CD14-positive monocyte (primary cell): ENCODE measurements around the gene UBE2I. TPM values are rescaled to one million over a fixed set of nuclear protein-coding genes. Genes with fewer than 3 reads are reported as not detected.

ENCODE experiments used
- DNase-seq, 3 donors: peaks; one replicate each; pipeline ENCODE4 v3.0.0-alpha.2; 2011 to 2022
- H2AFZ ChIP-seq: 2 replicates; pipeline ENCODE4 v1.6.0; 2012; ENCODE audit warnings: mild to moderate bottlenecking, low read depth, low read length, inconsistent platforms; ENCODE audit not compliant: insufficient read depth, poor library complexity, severe bottlenecking
- H3K27ac ChIP-seq, 2 donors: 1 replicate in 1 of 2; 2 replicates in 1 of 2; pipeline ENCODE4 v1.5.1; 2012 to 2013; ENCODE audit warnings: low read length in 2 of 2, control low read depth in 1 of 2, inconsistent platforms in 1 of 2, low read depth in 1 of 2, mild to moderate bottlenecking in 1 of 2
- H3K27me3 ChIP-seq, 2 donors: one replicate each; pipeline versions ENCODE4 v1.6.0 to v1.6.1; 2011 to 2013; ENCODE audit warnings: low read length in 2 of 2; ENCODE audit not compliant: control insufficient read depth in 2 of 2, insufficient read depth in 2 of 2
- H3K36me3 ChIP-seq, 2 donors: replicated peaks in 1 of 2; 1 replicate in 1 of 2; 2 replicates in 1 of 2; pipeline versions ENCODE4 v1.5.1 to v1.6.1; 2012 to 2013; ENCODE audit warnings: low read length in 2 of 2, control low read depth in 1 of 2, inconsistent platforms in 1 of 2, mild to moderate bottlenecking in 1 of 2; ENCODE audit not compliant: insufficient read depth in 2 of 2, control insufficient read depth in 1 of 2
- H3K4me1 ChIP-seq, 2 donors: 1 replicate in 1 of 2; 2 replicates in 1 of 2; pipeline versions ENCODE4 v1.5.1 to v1.6.1; 2012 to 2013; ENCODE audit warnings: low read length in 2 of 2, control low read depth in 1 of 2, inconsistent platforms in 1 of 2, mild to moderate bottlenecking in 1 of 2, moderate library complexity in 1 of 2; ENCODE audit not compliant: insufficient read depth in 2 of 2, control insufficient read depth in 1 of 2
- H3K4me2 ChIP-seq: replicated peaks from 2 replicates; pipeline ENCODE3; 2012; ENCODE audit warnings: low read length, moderate library complexity, mild to moderate bottlenecking; ENCODE audit not compliant: poor library complexity, severe bottlenecking; ENCODE audit errors: extremely low read depth
- H3K4me3 ChIP-seq, 3 experiments: fragments of 200-600 bp in 1 of 3; sonication (generic) in 1 of 3; replicated peaks in 1 of 3; 1 replicate in 2 of 3; 2 replicates in 1 of 3; pipeline ENCODE4 v1.5.1; 2011 to 2013; ENCODE audit warnings: low read length in 3 of 3, mild to moderate bottlenecking in 3 of 3, control low read depth in 2 of 3, low read depth in 2 of 3, inconsistent platforms in 1 of 3, moderate library complexity in 1 of 3
- H3K79me2 ChIP-seq: 2 replicates; pipeline ENCODE4 v1.6.0; 2012; ENCODE audit warnings: mild to moderate bottlenecking, control low read depth, inconsistent platforms, low read length, moderate library complexity; ENCODE audit not compliant: insufficient read depth
- H3K9ac ChIP-seq: 2 replicates; pipeline ENCODE4 v1.6.0; 2017; ENCODE audit warnings: low read length, mild to moderate bottlenecking; ENCODE audit not compliant: insufficient read depth, poor library complexity, severe bottlenecking
- H3K9me3 ChIP-seq, 2 donors: replicated peaks in 1 of 2; 1 replicate in 1 of 2; 2 replicates in 1 of 2; pipeline versions ENCODE4 v1.5.1 to v1.6.1; 2012 to 2013; ENCODE audit warnings: low read length in 2 of 2, control low read depth in 1 of 2; ENCODE audit not compliant: control insufficient read depth in 1 of 2, insufficient read depth in 1 of 2
- H4K20me1 ChIP-seq: 2 replicates; pipeline ENCODE4 v1.6.0; 2012; ENCODE audit warnings: mild to moderate bottlenecking, low read length, control low read depth, moderate library complexity; ENCODE audit not compliant: insufficient read depth
- H3K27ac Mint-ChIP-seq, 7 donors: one replicate each; pipeline ENCODE4 v1.8.0; 2020; ENCODE audit warnings: mild to moderate bottlenecking in 7 of 7, mixed read lengths in 7 of 7, moderate library complexity in 6 of 7, inconsistent platforms in 2 of 7
- H3K27me3 Mint-ChIP-seq, 3 donors: one replicate each; pipeline ENCODE4 v1.8.0; 2021 to 2022; ENCODE audit warnings: low read depth in 3 of 3, mild to moderate bottlenecking in 3 of 3, mixed read lengths in 3 of 3, moderate library complexity in 3 of 3, inconsistent platforms in 1 of 3
- H3K36me3 Mint-ChIP-seq, 2 donors: one replicate each; pipeline ENCODE4 v1.8.0; 2020; ENCODE audit warnings: mixed read lengths in 2 of 2, inconsistent platforms in 1 of 2, mild to moderate bottlenecking in 1 of 2
- H3K4me1 Mint-ChIP-seq: one replicate; pipeline ENCODE4 v1.8.0; 2020; ENCODE audit warnings: mild to moderate bottlenecking, mixed read lengths
- H3K4me3 Mint-ChIP-seq, 2 donors: one replicate each; pipeline ENCODE4 v1.8.0; 2020; ENCODE audit warnings: mild to moderate bottlenecking in 2 of 2, mixed read lengths in 2 of 2, moderate library complexity in 1 of 2
- H3K9me3 Mint-ChIP-seq, 7 donors: one replicate each; pipeline ENCODE4 v1.8.0; 2020 to 2022; ENCODE audit warnings: mixed read lengths in 7 of 7, mild to moderate bottlenecking in 6 of 7, moderate library complexity in 6 of 7, inconsistent platforms in 2 of 7
- CTCF ChIP-seq: fragments of 200-600 bp; IDR thresholded peaks from one replicate; pipeline ENCODE4 v1.8.0; 2022; ENCODE audit warnings: antibody characterized with exemption, mild to moderate bottlenecking
- WGBS: methylation state at CpG from one replicate; pipeline ENCODE4 v1.1.5; 2013; ENCODE audit warnings: missing lambda C conversion rate; ENCODE audit not compliant: insufficient coverage; 5-methylcytosine and 5-hydroxymethylcytosine counted together
- intact Hi-C, 2 donors: fragments of 100-400 bp; cut with micrococcal nuclease; formaldehyde crosslinking; loops; one replicate each; pipeline versions ENCODE4 v1.15.0 to v1.15.1; 2023
- polyA plus RNA-seq, 3 donors: library from polyadenylated mRNA; depleted of rRNA in 1 of 3; unstranded in 2 of 3; stranded (reverse) in 1 of 3; fragments of 300-500 nt in 2 of 3; fragments of >200 nt in 1 of 3; fragmentation: Illumina TruSeq in 2 of 3; gene quantifications; 1 replicate in 2 of 3; 2 replicates in 1 of 3; pipeline ENCODE4 v1.2.3, GENCODE V29; 2012 to 2021

UBE2I gene
- polyA plus RNA-seq, 3 donors: 76.8 to 112 (median 88.8) TPM

GRCh38 chr16:1309888-1310831, 724 bp downstream of the UBE2I start:
- Histone ChIP-seq H4K20me1 (peaks cover 53% of the 10 kb centered on the region), H3K27me3 (no peaks in the 10 kb centered on the region), H3K4me2 (peak overlapping the region; percentile 86), H3K9ac (peak overlapping the region; percentile 74), H3K9me3 (no peaks in the 10 kb centered on the region), H3K27ac (peak overlapping the region; percentile 64 to 81), H3K4me3 (peak overlapping the region; percentile 79 to 94 (median 87)), H2AFZ (no peak overlapping the region), H3K36me3 (peaks cover 26 to 29% of the 10 kb centered on the region in 2 donors), H3K79me2 (peaks cover 53% of the 10 kb centered on the region), H3K4me1 (peaks cover 28 to 29% of the 10 kb centered on the region in 2 donors)
- Mint-ChIP-seq H3K9me3 (peaks cover 0 to 2% (median 0%) of the 10 kb centered on the region in 7 donors), H3K4me3 (peak overlapping the region; percentile 95 to 98), H3K4me1 (peaks cover 31% of the 10 kb centered on the region), H3K27ac (peak overlapping the region; percentile 85 to 95 (median 91)), H3K27me3 (no peaks in the 10 kb centered on the region), H3K36me3 (peaks cover 13 to 25% of the 10 kb centered on the region in 2 donors)
- peak; percentile 21 to 57 (median 35) for DNase-seq
- intact Hi-C loops: loop anchor here (5.0 to 10.0 kb wide), 2 partner anchors 37 to 105 kb away; partner anchors contain the start of gene UNKL (in 1 of the 2)
- WGBS: under 1% methylated on average over 73 of the region's 77 CpGs
- TF ChIP-seq CTCF: no peak

- Histone ChIP-seq H3K4me2 (peak overlapping the region; percentile 86), H3K27me3 (no peaks in the 10 kb centered on the region), H3K9me3 (no peaks in the 10 kb centered on the region), H3K4me1 (peaks cover 28 to 29% of the 10 kb centered on the region in 2 donors), H2AFZ (no peak overlapping the region), H3K79me2 (peaks cover 60% of the 10 kb centered on the region), H4K20me1 (peaks cover 60% of the 10 kb centered on the region), H3K27ac (peak overlapping the region; percentile 9 to 81), H3K9ac (peak overlapping the region; percentile 74), H3K4me3 (peak overlapping the region; percentile 79 to 94 (median 87)), H3K36me3 (peaks cover 33 to 36% of the 10 kb centered on the region in 2 donors)
- 1% methylated on average over 14 of the region's 14 CpGs for WGBS
- H3K4me1 Mint-ChIP-seq: peaks cover 31% of the 10 kb centered on the region
- peaks cover 18 to 31% of the 10 kb centered on the region in 2 donors for H3K36me3 Mint-ChIP-seq
- DNase-seq: no peak
- H3K27me3 Mint-ChIP-seq: no peaks in the 10 kb centered on the region
- H3K27ac Mint-ChIP-seq: peak overlapping the region in 6 of 7 donors; percentile 85 to 95 (median 92)
- TF ChIP-seq CTCF: no peak
- intact Hi-C loops: loop anchor here in 1 of 2 donors (5.0 kb wide), 1 partner anchor 36 kb away; no protein-coding TSS in a partner anchor
- H3K4me3 Mint-ChIP-seq: peak overlapping the region; percentile 95 to 98
- peaks cover 0 to 2% (median 0%) of the 10 kb centered on the region in 7 donors for H3K9me3 Mint-ChIP-seq
These were observed 1.4 kb downstream of the UBE2I start for GRCh38 chr16:1310832-1311200.
